HEK293 (cell line): ENCODE results near the gene FASLG.

Experiments
- CTCF ChIA-PET: fragments of 350-600 bp; formaldehyde crosslinking; extraction: SDS; loops from one replicate; lab custom pipeline; 2021; ENCODE audit warnings: antibody characterized with exemption; lab: Yijun Ruan, JAX
- POLR2A ChIA-PET: fragments of 300-600 bp; formaldehyde crosslinking; extraction: SDS; loops from one replicate; lab custom pipeline; 2020; ENCODE audit warnings: antibody characterized with exemption, inconsistent platforms; lab: Yijun Ruan, JAX
- H3K27ac ChIP-seq: fragments of 200-500 bp; sonication (Bioruptor generic); 2 replicates; pipeline ENCODE4 v1.5.1; 2014; ENCODE audit warnings: low read depth, low read length, control low read depth, inconsistent platforms; ENCODE audit errors: extremely low read depth
- H3K36me3 ChIP-seq, 2 experiments: fragments of 200-500 bp in 1 of 2; sonication (Bioruptor generic) in 1 of 2; 1 replicate in 1 of 2; 2 replicates in 1 of 2; pipeline ENCODE4 v1.5.1; 2014 to 2017; ENCODE audit warnings: inconsistent platforms in 2 of 2, low read length in 2 of 2; ENCODE audit not compliant: control insufficient read depth in 2 of 2, insufficient read depth in 1 of 2
- H3K4me1 ChIP-seq: fragments of 200-500 bp; sonication (Bioruptor generic); 2 replicates; pipeline ENCODE4 v1.5.1; 2014; ENCODE audit warnings: mild to moderate bottlenecking, low read length, inconsistent platforms; ENCODE audit not compliant: control insufficient read depth, insufficient read depth
- H3K4me3 ChIP-seq: 2 replicates; pipeline ENCODE4 v1.5.1; 2011; ENCODE audit warnings: low read depth, mild to moderate bottlenecking, control low read depth, low read length, moderate library complexity
- H3K9me3 ChIP-seq: fragments of 200-500 bp; sonication (Bioruptor generic); 2 replicates; pipeline ENCODE4 v1.5.1; 2014; ENCODE audit warnings: low read depth, low read length, inconsistent platforms; ENCODE audit not compliant: control insufficient read depth, insufficient read depth
- GFI1B ChIP-seq: fragments of 450-650 bp; formaldehyde crosslinking; IDR thresholded peaks from 2 replicates; pipeline ENCODE4 v1.5.1; 2016; ENCODE audit warnings: missing biosample characterization, missing genetic modification characterization
- ZBTB1 ChIP-seq: fragments of 450-650 bp; formaldehyde crosslinking; IDR thresholded peaks from 2 replicates; pipeline ENCODE4 v1.5.1; 2016; ENCODE audit warnings: missing biosample characterization, missing genetic modification characterization
- ZBTB7A ChIP-seq: fragments of 450-650 bp; formaldehyde crosslinking; IDR thresholded peaks from 2 replicates; pipeline ENCODE4 v1.5.1; 2016; ENCODE audit warnings: low read depth, missing biosample characterization, missing genetic modification characterization
- ZNF10 ChIP-seq: fragments of 450-650 bp; formaldehyde crosslinking; IDR thresholded peaks from 2 replicates; pipeline ENCODE4 v1.5.1; 2017; ENCODE audit warnings: missing biosample characterization, missing genetic modification characterization
- ZNF513 ChIP-seq: fragments of 450-650 bp; IDR thresholded peaks from 2 replicates; pipeline ENCODE4 v1.5.1; 2018; ENCODE audit warnings: missing biosample characterization, missing genetic modification characterization
- ZNF623 ChIP-seq: fragments of 450-650 bp; formaldehyde crosslinking; IDR thresholded peaks from 2 replicates; pipeline ENCODE4 v1.5.1; 2016; ENCODE audit warnings: missing biosample characterization, missing genetic modification characterization
- ZNF624 ChIP-seq: fragments of 450-650 bp; formaldehyde crosslinking; IDR thresholded peaks from 2 replicates; pipeline ENCODE4 v1.5.1; 2017; ENCODE audit warnings: missing biosample characterization, missing genetic modification characterization
- ZNF677 ChIP-seq: fragments of 450-650 bp; IDR thresholded peaks from 2 replicates; pipeline ENCODE4 v1.5.0; 2018; ENCODE audit warnings: missing biosample characterization, mild to moderate bottlenecking, missing genetic modification characterization, moderate library complexity
- ZNF701 ChIP-seq: fragments of 450-650 bp; formaldehyde crosslinking; IDR thresholded peaks from 2 replicates; pipeline ENCODE4 v1.5.1; 2016; ENCODE audit warnings: missing biosample characterization, missing genetic modification characterization
- ZNF830 ChIP-seq: fragments of 450-650 bp; IDR thresholded peaks from 2 replicates; pipeline ENCODE4 v1.5.0; 2018; ENCODE audit warnings: missing biosample characterization, missing genetic modification characterization, low read depth, mild to moderate bottlenecking, moderate library complexity
- TF ChIP-seq, protein P1 (sequence below): IDR thresholded peaks from 2 replicates; pipeline ENCODE4 v1.6.1; 2011; ENCODE audit warnings: mild to moderate bottlenecking, low read depth, low read length, borderline replicate concordance
- TF ChIP-seq, protein P2 (sequence below): fragments of 450-650 bp; formaldehyde crosslinking; IDR thresholded peaks from 2 replicates; pipeline ENCODE4 v1.5.1; 2017; ENCODE audit warnings: missing biosample characterization, missing genetic modification characterization
- TF ChIP-seq, protein P3 (sequence below): fragments of 450-650 bp; formaldehyde crosslinking; IDR thresholded peaks from 2 replicates; pipeline ENCODE4 v1.5.1; 2016; ENCODE audit warnings: missing biosample characterization, missing genetic modification characterization
- TF ChIP-seq, protein P4 (sequence below): fragments of 450-650 bp; formaldehyde crosslinking; IDR thresholded peaks from 2 replicates; pipeline ENCODE4 v1.5.1; 2016; ENCODE audit warnings: missing biosample characterization, missing genetic modification characterization, low read depth
- TF ChIP-seq, protein P5 (sequence below): fragments of 450-650 bp; formaldehyde crosslinking; IDR thresholded peaks from 2 replicates; pipeline ENCODE4 v1.5.1; 2016; ENCODE audit warnings: missing biosample characterization, missing genetic modification characterization

FASLG gene

DNA sequence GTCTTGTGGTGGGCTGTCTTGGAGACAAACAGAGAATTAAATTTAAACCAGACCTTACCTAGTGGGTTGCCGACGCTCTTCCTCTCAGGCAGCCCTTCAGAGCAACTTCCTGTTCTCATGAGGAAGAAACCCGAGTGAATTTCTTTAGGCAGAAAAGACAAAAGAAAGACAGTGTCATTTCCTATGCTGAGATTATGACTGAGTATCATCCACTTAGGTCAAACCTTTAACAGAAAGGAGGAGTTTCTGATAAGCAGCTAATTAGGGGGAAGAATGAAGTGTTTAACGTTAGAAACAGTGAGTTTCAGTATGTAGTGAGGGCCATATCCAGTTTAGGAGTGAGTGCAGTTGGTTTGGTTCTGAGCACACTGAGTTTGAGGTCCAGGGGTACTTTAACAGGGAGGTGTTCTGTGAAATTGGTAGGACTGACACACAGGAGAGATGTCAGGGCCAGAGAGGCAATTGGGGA lies 38.7 kb downstream of the FASLG start:
- CTCF ChIA-PET: no interaction called here
- Histone ChIP-seq H3K27ac (no peak overlapping the region), H3K4me1 (no peaks in the 10 kb centered on the region), H3K36me3 (no peaks in the 10 kb centered on the region), H3K4me3 (no peak overlapping the region), H3K9me3 (no peaks in the 10 kb centered on the region)
- POLR2A ChIA-PET: no interaction called here
- TF ChIP-seq ZNF623 (tag by site-specific recombination): no peak
- no peak for TF ChIP-seq ZNF677 (tag by site-specific recombination)
- no peak for TF ChIP-seq ZBTB1
- TF ChIP-seq, protein P1, sequence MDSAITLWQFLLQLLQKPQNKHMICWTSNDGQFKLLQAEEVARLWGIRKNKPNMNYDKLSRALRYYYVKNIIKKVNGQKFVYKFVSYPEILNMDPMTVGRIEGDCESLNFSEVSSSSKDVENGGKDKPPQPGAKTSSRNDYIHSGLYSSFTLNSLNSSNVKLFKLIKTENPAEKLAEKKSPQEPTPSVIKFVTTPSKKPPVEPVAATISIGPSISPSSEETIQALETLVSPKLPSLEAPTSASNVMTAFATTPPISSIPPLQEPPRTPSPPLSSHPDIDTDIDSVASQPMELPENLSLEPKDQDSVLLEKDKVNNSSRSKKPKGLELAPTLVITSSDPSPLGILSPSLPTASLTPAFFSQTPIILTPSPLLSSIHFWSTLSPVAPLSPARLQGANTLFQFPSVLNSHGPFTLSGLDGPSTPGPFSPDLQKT: no peak
- TF ChIP-seq ZNF513 (tag by site-specific recombination): no peak
- TF ChIP-seq, protein P2, sequence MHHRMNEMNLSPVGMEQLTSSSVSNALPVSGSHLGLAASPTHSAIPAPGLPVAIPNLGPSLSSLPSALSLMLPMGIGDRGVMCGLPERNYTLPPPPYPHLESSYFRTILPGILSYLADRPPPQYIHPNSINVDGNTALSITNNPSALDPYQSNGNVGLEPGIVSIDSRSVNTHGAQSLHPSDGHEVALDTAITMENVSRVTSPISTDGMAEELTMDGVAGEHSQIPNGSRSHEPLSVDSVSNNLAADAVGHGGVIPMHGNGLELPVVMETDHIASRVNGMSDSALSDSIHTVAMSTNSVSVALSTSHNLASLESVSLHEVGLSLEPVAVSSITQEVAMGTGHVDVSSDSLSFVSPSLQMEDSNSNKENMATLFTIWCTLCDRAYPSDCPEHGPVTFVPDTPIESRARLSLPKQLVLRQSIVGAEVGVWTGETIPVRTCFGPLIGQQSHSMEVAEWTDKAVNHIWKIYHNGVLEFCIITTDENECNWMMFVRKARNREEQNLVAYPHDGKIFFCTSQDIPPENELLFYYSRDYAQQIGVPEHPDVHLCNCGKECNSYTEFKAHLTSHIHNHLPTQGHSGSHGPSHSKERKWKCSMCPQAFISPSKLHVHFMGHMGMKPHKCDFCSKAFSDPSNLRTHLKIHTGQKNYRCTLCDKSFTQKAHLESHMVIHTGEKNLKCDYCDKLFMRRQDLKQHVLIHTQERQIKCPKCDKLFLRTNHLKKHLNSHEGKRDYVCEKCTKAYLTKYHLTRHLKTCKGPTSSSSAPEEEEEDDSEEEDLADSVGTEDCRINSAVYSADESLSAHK: no peak
- no peak for TF ChIP-seq ZNF10 (tag by site-specific recombination)

- POLR2A ChIA-PET: no interaction called here
- H3K9me3 ChIP-seq: no peaks in the 10 kb centered on the region
- no peaks in the 10 kb centered on the region for H3K4me1 ChIP-seq
- no peak overlapping the region for H3K27ac ChIP-seq
- no peaks in the 10 kb centered on the region for H3K36me3 ChIP-seq
- H3K4me3 ChIP-seq: no peak overlapping the region
- TF ChIP-seq ZNF701 (tag by site-specific recombination): no peak
- TF ChIP-seq, protein P3, sequence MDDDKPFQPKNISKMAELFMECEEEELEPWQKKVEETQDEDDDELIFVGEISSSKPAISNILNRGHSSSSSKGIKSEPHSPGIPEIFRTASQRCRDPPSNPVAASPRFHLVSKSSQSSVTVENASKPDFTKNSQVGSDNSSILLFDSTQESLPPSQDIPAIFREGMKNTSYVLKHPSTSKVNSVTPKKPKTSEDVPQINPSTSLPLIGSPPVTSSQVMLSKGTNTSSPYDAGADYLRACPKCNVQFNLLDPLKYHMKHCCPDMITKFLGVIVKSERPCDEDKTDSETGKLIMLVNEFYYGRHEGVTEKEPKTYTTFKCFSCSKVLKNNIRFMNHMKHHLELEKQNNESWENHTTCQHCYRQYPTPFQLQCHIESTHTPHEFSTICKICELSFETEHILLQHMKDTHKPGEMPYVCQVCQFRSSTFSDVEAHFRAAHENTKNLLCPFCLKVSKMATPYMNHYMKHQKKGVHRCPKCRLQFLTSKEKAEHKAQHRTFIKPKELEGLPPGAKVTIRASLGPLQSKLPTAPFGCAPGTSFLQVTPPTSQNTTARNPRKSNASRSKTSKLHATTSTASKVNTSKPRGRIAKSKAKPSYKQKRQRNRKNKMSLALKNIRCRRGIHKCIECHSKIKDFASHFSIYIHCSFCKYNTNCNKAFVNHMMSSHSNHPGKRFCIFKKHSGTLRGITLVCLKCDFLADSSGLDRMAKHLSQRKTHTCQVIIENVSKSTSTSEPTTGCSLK (tag by site-specific recombination): no peak
- no peak for TF ChIP-seq GFI1B
- TF ChIP-seq ZNF624 (tag by site-specific recombination): no peak
- TF ChIP-seq ZNF830: no peak
- no peak for TF ChIP-seq ZBTB7A (tag by site-specific recombination)
- TF ChIP-seq, protein P4, sequence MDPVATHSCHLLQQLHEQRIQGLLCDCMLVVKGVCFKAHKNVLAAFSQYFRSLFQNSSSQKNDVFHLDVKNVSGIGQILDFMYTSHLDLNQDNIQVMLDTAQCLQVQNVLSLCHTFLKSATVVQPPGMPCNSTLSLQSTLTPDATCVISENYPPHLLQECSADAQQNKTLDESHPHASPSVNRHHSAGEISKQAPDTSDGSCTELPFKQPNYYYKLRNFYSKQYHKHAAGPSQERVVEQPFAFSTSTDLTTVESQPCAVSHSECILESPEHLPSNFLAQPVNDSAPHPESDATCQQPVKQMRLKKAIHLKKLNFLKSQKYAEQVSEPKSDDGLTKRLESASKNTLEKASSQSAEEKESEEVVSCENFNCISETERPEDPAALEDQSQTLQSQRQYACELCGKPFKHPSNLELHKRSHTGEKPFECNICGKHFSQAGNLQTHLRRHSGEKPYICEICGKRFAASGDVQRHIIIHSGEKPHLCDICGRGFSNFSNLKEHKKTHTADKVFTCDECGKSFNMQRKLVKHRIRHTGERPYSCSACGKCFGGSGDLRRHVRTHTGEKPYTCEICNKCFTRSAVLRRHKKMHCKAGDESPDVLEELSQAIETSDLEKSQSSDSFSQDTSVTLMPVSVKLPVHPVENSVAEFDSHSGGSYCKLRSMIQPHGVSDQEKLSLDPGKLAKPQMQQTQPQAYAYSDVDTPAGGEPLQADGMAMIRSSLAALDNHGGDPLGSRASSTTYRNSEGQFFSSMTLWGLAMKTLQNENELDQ (tag by site-specific recombination): no peak
- TF ChIP-seq, protein P5, sequence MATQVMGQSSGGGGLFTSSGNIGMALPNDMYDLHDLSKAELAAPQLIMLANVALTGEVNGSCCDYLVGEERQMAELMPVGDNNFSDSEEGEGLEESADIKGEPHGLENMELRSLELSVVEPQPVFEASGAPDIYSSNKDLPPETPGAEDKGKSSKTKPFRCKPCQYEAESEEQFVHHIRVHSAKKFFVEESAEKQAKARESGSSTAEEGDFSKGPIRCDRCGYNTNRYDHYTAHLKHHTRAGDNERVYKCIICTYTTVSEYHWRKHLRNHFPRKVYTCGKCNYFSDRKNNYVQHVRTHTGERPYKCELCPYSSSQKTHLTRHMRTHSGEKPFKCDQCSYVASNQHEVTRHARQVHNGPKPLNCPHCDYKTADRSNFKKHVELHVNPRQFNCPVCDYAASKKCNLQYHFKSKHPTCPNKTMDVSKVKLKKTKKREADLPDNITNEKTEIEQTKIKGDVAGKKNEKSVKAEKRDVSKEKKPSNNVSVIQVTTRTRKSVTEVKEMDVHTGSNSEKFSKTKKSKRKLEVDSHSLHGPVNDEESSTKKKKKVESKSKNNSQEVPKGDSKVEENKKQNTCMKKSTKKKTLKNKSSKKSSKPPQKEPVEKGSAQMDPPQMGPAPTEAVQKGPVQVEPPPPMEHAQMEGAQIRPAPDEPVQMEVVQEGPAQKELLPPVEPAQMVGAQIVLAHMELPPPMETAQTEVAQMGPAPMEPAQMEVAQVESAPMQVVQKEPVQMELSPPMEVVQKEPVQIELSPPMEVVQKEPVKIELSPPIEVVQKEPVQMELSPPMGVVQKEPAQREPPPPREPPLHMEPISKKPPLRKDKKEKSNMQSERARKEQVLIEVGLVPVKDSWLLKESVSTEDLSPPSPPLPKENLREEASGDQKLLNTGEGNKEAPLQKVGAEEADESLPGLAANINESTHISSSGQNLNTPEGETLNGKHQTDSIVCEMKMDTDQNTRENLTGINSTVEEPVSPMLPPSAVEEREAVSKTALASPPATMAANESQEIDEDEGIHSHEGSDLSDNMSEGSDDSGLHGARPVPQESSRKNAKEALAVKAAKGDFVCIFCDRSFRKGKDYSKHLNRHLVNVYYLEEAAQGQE (tag by site-specific recombination): no peak
- TF ChIP-seq, all 188 proteins: peak for 0
- CTCF ChIA-PET: no interaction called here
Measured at GRCh38 chr1:172698224-172698623, 39.3 kb downstream of the FASLG start.
